Neural progenitor cell (in vitro differentiated cells): ENCODE data around the gene CREG2. TPM values are rescaled to one million over a fixed set of nuclear protein-coding genes. Genes with fewer than 3 reads are reported as not detected.

Experiments
- DNase-seq: peaks from one replicate; pipeline ENCODE4 v3.0.0-alpha.2; 2016; ENCODE audit warnings: low spot score
- H2AFZ ChIP-seq: fragments of 200-600 bp; sonication (generic); replicated peaks from 2 replicates; pipeline ENCODE4 v1.6.1; 2016; ENCODE audit warnings: antibody characterized with exemption
- H3F3A ChIP-seq: fragments of 200-600 bp; sonication (generic); 2 replicates; pipeline ENCODE4 v1.6.1; 2016; ENCODE audit warnings: antibody characterized with exemption, low read depth
- H3K27ac ChIP-seq: fragments of 200-600 bp; sonication (generic); 2 replicates; pipeline ENCODE4 v1.5.1; 2016; ENCODE audit warnings: mild to moderate bottlenecking
- H3K27me3 ChIP-seq: fragments of 200-600 bp; sonication (generic); 2 replicates; pipeline ENCODE4 v1.6.1; 2016; ENCODE audit warnings: mild to moderate bottlenecking, moderate library complexity
- H3K36me3 ChIP-seq: fragments of 200-600 bp; sonication (generic); 2 replicates; pipeline ENCODE4 v1.5.1; 2016
- H3K4me1 ChIP-seq: fragments of 200-600 bp; sonication (generic); 2 replicates; pipeline ENCODE4 v1.6.1; 2016; ENCODE audit warnings: mixed run types
- H3K4me2 ChIP-seq: fragments of 200-600 bp; sonication (generic); 2 replicates; pipeline ENCODE4 v1.6.1; 2016
- H3K4me3 ChIP-seq: fragments of 200-600 bp; sonication (generic); 2 replicates; pipeline ENCODE4 v1.5.1; 2016
- H3K79me2 ChIP-seq: fragments of 200-600 bp; sonication (generic); 2 replicates; pipeline ENCODE4 v1.6.1; 2016; ENCODE audit warnings: low read depth
- H3K9ac ChIP-seq: fragments of 200-600 bp; sonication (generic); 2 replicates; pipeline ENCODE4 v1.6.1; 2016
- H3K9me3 ChIP-seq: fragments of 200-600 bp; sonication (generic); 2 replicates; pipeline ENCODE4 v1.5.1; 2016; ENCODE audit warnings: low read depth
- H4K20me1 ChIP-seq: fragments of 200-600 bp; sonication (generic); 2 replicates; pipeline ENCODE4 v1.6.1; 2016; ENCODE audit warnings: low read depth
- H3K27ac Mint-ChIP-seq: 3 replicates; pipeline ENCODE4 v1.8.0; 2021; ENCODE audit warnings: mixed read lengths
- H3K27me3 Mint-ChIP-seq: 2 replicates; pipeline ENCODE4 v1.8.0; 2022; ENCODE audit warnings: low read depth, mild to moderate bottlenecking, inconsistent platforms, moderate library complexity, mixed read lengths; ENCODE audit not compliant: insufficient read depth
- H3K36me3 Mint-ChIP-seq: 3 replicates; pipeline ENCODE4 v1.8.0; 2021; ENCODE audit warnings: mixed read lengths
- H3K4me1 Mint-ChIP-seq: 3 replicates; pipeline ENCODE4 v1.8.0; 2021; ENCODE audit warnings: mixed read lengths
- H3K4me3 Mint-ChIP-seq: 3 replicates; pipeline ENCODE4 v1.8.0; 2021; ENCODE audit warnings: mild to moderate bottlenecking, moderate library complexity, mixed read lengths
- H3K9me3 Mint-ChIP-seq: 3 replicates; pipeline ENCODE4 v1.8.0; 2020; ENCODE audit warnings: mixed read lengths
- CTCF ChIP-seq: fragments of 200-600 bp; sonication (generic); IDR thresholded peaks from 2 replicates; pipeline ENCODE4 v1.5.1; 2017; ENCODE audit warnings: antibody characterized with exemption, mild to moderate bottlenecking
- EZH2 ChIP-seq: fragments of 200-600 bp; sonication (generic); IDR thresholded peaks from 2 replicates; pipeline ENCODE4 v1.6.1; 2017; ENCODE audit warnings: antibody characterized with exemption, mild to moderate bottlenecking, moderate library complexity
- EZH2phosphoT487 ChIP-seq: fragments of 200-600 bp; sonication (generic); IDR thresholded peaks from 2 replicates; pipeline ENCODE4 v1.6.1; 2017; ENCODE audit warnings: antibody characterized with exemption
- total RNA-seq: library from RNA; depleted of rRNA; stranded (reverse); fragments of >200 nt; gene quantifications from 2 replicates; pipeline ENCODE4 v1.2.3, GENCODE V29; 2015; ENCODE audit warnings: low replicate concordance

CREG2 gene
- total RNA-seq, 1 donor from 2014 or later = not detected

- no peak overlapping the region for H2AFZ ChIP-seq
- peaks cover 26% of the 10 kb centered on the region for H3K4me1 ChIP-seq
- no peaks in the 10 kb centered on the region for H4K20me1 ChIP-seq
- no peaks in the 10 kb centered on the region for H3K36me3 ChIP-seq
- H3K79me2 ChIP-seq = no peaks in the 10 kb centered on the region
- no peaks in the 10 kb centered on the region for H3K9me3 ChIP-seq
- H3K4me2 ChIP-seq = no peak overlapping the region
- Mint-ChIP-seq H3K4me1 (peaks cover 23% of the 10 kb centered on the region), H3K9me3 (no peaks in the 10 kb centered on the region), H3K4me3 (no peak overlapping the region), H3K27ac (no peak overlapping the region), H3K27me3 (peaks cover 9% of the 10 kb centered on the region), H3K36me3 (no peaks in the 10 kb centered on the region)
- H3K9ac ChIP-seq = no peak overlapping the region
- H3K27me3 ChIP-seq = no peaks in the 10 kb centered on the region
- no peak overlapping the region for H3K27ac ChIP-seq
- H3F3A ChIP-seq = peaks cover 5% of the 10 kb centered on the region
- no peak overlapping the region for H3K4me3 ChIP-seq
- no peak for DNase-seq
- no peak for TF ChIP-seq EZH2
- no peak for TF ChIP-seq EZH2phosphoT487
- no peak for TF ChIP-seq CTCF
Measured at GRCh38 chr2:101396316-101396717, 9.0 kb upstream of the CREG2 start.

GRCh38 chr2:101395545-101396315, 8.4 kb upstream of the CREG2 start:
- H4K20me1 ChIP-seq = no peaks in the 10 kb centered on the region
- no peak overlapping the region for H3K4me2 ChIP-seq
- no peaks in the 10 kb centered on the region for H3K79me2 ChIP-seq
- no peak overlapping the region for H3K27ac Mint-ChIP-seq
- no peak overlapping the region for H3K27ac ChIP-seq
- TF ChIP-seq EZH2phosphoT487 (no peak), EZH2 (no peak), CTCF (no peak)
- no peak overlapping the region for H3K4me3 ChIP-seq
- H2AFZ ChIP-seq = no peak overlapping the region
- H3K9ac ChIP-seq = no peak overlapping the region
- no peak for DNase-seq
- no peak overlapping the region for H3K4me3 Mint-ChIP-seq
- H3K4me1 ChIP-seq = peaks cover 20% of the 10 kb centered on the region
- no peaks in the 10 kb centered on the region for H3K9me3 Mint-ChIP-seq
- peaks cover 23% of the 10 kb centered on the region for H3K4me1 Mint-ChIP-seq
- no peaks in the 10 kb centered on the region for H3K27me3 ChIP-seq
- peaks cover 5% of the 10 kb centered on the region for H3F3A ChIP-seq
- no peaks in the 10 kb centered on the region for H3K36me3 ChIP-seq
- H3K9me3 ChIP-seq = no peaks in the 10 kb centered on the region
- peaks cover 11% of the 10 kb centered on the region for H3K27me3 Mint-ChIP-seq
- no peaks in the 10 kb centered on the region for H3K36me3 Mint-ChIP-seq

- Mint-ChIP-seq H3K4me1 (peaks cover 11% of the 10 kb centered on the region), H3K9me3 (no peaks in the 10 kb centered on the region), H3K36me3 (no peaks in the 10 kb centered on the region), H3K27me3 (peaks cover 35% of the 10 kb centered on the region), H3K4me3 (peak overlapping the region; percentile 70), H3K27ac (no peak overlapping the region)
- H3K79me2 ChIP-seq = no peaks in the 10 kb centered on the region
- H3K4me3 ChIP-seq = no peak overlapping the region
- no peaks in the 10 kb centered on the region for H4K20me1 ChIP-seq
- H2AFZ ChIP-seq = no peak overlapping the region
- no peak for DNase-seq
- H3K4me2 ChIP-seq = no peak overlapping the region
- H3K27ac ChIP-seq = no peak overlapping the region
- H3K9ac ChIP-seq = no peak overlapping the region
- H3K4me1 ChIP-seq = no peaks in the 10 kb centered on the region
- H3K9me3 ChIP-seq = no peaks in the 10 kb centered on the region
- no peak for TF ChIP-seq EZH2phosphoT487
- no peak for TF ChIP-seq CTCF
- no peak for TF ChIP-seq EZH2
- no peaks in the 10 kb centered on the region for H3K36me3 ChIP-seq
- peaks cover 58% of the 10 kb centered on the region for H3K27me3 ChIP-seq
- peaks cover 5% of the 10 kb centered on the region for H3F3A ChIP-seq
Measured at GRCh38 chr2:101388232-101388631, 929 bp upstream of the CREG2 start.
